Stomach (tissue), 9 donors: Measurements from ENCODE around the gene JAG2. TPM values are rescaled to one million over a fixed set of nuclear protein-coding genes. Genes with fewer than 3 reads are reported as not detected.

ENCODE experiments used
- DNase-seq, 2 donors: peaks; one replicate each; pipeline versions ENCODE4 v3.0.0 to v3.0.0-alpha.2; 2013 to 2019
- H3K27ac ChIP-seq, 5 donors: fragments of 200-600 bp in 4 of 5; sonication (generic) in 4 of 5; one replicate each; pipeline ENCODE4 v1.5.1; 2013 to 2019; ENCODE audit warnings: mild to moderate bottlenecking in 1 of 5, moderate library complexity in 1 of 5
- H3K27me3 ChIP-seq, 3 donors: fragments of 200-600 bp; sonication (generic); one replicate each; pipeline ENCODE4 v1.5.1; 2017 to 2019; ENCODE audit warnings: mixed run types in 1 of 3
- H3K36me3 ChIP-seq, 4 donors: fragments of 200-600 bp; sonication (generic); 1 replicate in 3 of 4; 2 replicates in 1 of 4; pipeline ENCODE4 v1.5.1; 2016 to 2019
- H3K4me1 ChIP-seq, 4 donors: fragments of 200-600 bp; sonication (generic); one replicate each; pipeline ENCODE4 v1.5.1; 2016 to 2019
- H3K4me3 ChIP-seq, 4 donors: fragments of 200-600 bp; sonication (generic) in 3 of 4; one replicate each; pipeline ENCODE4 v1.5.1; 2016 to 2019; ENCODE audit warnings: mild to moderate bottlenecking in 1 of 4
- H3K9me3 ChIP-seq, 4 donors: fragments of 200-600 bp; sonication (generic); one replicate each; pipeline ENCODE4 v1.5.1; 2016 to 2019
- EP300 ChIP-seq: sonication (generic); formaldehyde crosslinking; IDR thresholded peaks from one replicate; pipeline ENCODE4 v1.6.1; 2017; ENCODE audit warnings: antibody characterized with exemption
- POLR2A ChIP-seq, 4 donors: fragments of 450-650 bp; IDR thresholded peaks; one replicate each; pipeline ENCODE4 v1.6.1; 2016; ENCODE audit warnings: antibody characterized with exemption in 4 of 4, control low read depth in 2 of 4, mild to moderate bottlenecking in 1 of 4, moderate library complexity in 1 of 4
- POLR2AphosphoS5 ChIP-seq, 3 donors: sonication (generic); formaldehyde crosslinking; IDR thresholded peaks; one replicate each; pipeline ENCODE4 v1.6.1; 2016; ENCODE audit warnings: antibody characterized with exemption in 3 of 3
- WGBS, 5 donors: extraction: QIAGEN DNeasy Blood & Tissue Kit in 3 of 5; methylation state at CpG; one replicate each; pipeline versions ENCODE4 v1.1.5 to v1.1.7; 2013 to 2018; 5-methylcytosine and 5-hydroxymethylcytosine counted together
- intact Hi-C: fragments of 100-400 bp; cut with DNase I; formaldehyde crosslinking; loops from one replicate; pipeline ENCODE4 v1.15.1; 2023; ENCODE audit warnings: low total_unique reads
- polyA plus RNA-seq, 3 donors: library from polyadenylated mRNA; stranded (reverse); fragments of 200-250 nt; gene quantifications; one replicate each; pipeline ENCODE4 v1.2.3, GENCODE V29; 2013
- total RNA-seq, 5 donors: library from RNA; depleted of rRNA; stranded (reverse); fragments of >200 nt; gene quantifications; one replicate each; pipeline versions ENCODE4 v1.1.0 to v1.2.3, GENCODE V29; 2014 to 2016
- TF ChIP-seq, protein P1 (sequence below), 7 experiments: fragments of 450-650 bp in 4 of 7; fragments of 200-600 bp in 3 of 7; sonication (generic) in 3 of 7; IDR thresholded peaks; one replicate each; pipeline ENCODE4 v1.5.1; 2016 to 2019; ENCODE audit warnings: antibody characterized with exemption in 7 of 7, control low read depth in 2 of 7, mild to moderate bottlenecking in 1 of 7
- donor health status: healthy with polysubstance abuse.
- donor health status: Bipolar disorder and iron deficiency.
- donor health status: healthy.

The JAG2 gene
- total and polyA plus RNA-seq, 8 donors, result 6.0 to 117 (median 15.6) TPM

DNA sequence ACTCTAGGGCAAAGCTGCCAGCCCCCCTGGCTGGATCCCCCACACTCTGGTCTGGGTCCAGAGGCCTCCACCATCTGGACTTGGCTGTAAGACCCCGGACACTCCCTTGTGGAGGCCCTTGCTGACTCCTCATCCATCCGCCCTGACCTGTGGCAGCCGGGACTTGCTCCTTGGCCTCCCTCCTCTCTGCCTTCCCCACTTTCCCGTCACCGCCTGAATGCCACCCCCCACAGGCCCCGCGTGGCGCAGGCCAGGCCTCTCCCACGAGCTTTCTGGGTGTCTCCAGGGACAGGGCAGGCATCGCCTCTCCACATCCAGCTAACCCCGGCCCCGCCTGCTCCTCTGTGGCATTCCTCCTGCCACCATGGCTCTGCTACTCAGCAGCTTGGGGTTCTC lies 14.1 kb downstream of the JAG2 start:
- Histone ChIP-seq H3K27ac (no peak overlapping the region), H3K4me3 (no peak overlapping the region), H3K27me3 (no peaks in the 10 kb centered on the region), H3K9me3 (no peaks in the 10 kb centered on the region), H3K36me3 (peaks cover 0 to 12% (median 6%) of the 10 kb centered on the region in 4 donors), H3K4me1 (no peaks in the 10 kb centered on the region)
- intact Hi-C loops, result no loop called here
- 73 to 80% (median 77%) methylated on average over 9 to 12 of the region's 12 CpGs for WGBS, 5 donors
- DNase-seq, result no peak
- TF ChIP-seq EP300, result no peak
- no peak for TF ChIP-seq POLR2A (IDR thresholded peaks at IDR 0.05)
- no peak for TF ChIP-seq POLR2AphosphoS5 (IDR thresholded peaks at IDR 0.05)
- TF ChIP-seq, protein P1, sequence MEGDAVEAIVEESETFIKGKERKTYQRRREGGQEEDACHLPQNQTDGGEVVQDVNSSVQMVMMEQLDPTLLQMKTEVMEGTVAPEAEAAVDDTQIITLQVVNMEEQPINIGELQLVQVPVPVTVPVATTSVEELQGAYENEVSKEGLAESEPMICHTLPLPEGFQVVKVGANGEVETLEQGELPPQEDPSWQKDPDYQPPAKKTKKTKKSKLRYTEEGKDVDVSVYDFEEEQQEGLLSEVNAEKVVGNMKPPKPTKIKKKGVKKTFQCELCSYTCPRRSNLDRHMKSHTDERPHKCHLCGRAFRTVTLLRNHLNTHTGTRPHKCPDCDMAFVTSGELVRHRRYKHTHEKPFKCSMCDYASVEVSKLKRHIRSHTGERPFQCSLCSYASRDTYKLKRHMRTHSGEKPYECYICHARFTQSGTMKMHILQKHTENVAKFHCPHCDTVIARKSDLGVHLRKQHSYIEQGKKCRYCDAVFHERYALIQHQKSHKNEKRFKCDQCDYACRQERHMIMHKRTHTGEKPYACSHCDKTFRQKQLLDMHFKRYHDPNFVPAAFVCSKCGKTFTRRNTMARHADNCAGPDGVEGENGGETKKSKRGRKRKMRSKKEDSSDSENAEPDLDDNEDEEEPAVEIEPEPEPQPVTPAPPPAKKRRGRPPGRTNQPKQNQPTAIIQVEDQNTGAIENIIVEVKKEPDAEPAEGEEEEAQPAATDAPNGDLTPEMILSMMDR (IDR thresholded peaks at IDR 0.05), result no peak

DNA sequence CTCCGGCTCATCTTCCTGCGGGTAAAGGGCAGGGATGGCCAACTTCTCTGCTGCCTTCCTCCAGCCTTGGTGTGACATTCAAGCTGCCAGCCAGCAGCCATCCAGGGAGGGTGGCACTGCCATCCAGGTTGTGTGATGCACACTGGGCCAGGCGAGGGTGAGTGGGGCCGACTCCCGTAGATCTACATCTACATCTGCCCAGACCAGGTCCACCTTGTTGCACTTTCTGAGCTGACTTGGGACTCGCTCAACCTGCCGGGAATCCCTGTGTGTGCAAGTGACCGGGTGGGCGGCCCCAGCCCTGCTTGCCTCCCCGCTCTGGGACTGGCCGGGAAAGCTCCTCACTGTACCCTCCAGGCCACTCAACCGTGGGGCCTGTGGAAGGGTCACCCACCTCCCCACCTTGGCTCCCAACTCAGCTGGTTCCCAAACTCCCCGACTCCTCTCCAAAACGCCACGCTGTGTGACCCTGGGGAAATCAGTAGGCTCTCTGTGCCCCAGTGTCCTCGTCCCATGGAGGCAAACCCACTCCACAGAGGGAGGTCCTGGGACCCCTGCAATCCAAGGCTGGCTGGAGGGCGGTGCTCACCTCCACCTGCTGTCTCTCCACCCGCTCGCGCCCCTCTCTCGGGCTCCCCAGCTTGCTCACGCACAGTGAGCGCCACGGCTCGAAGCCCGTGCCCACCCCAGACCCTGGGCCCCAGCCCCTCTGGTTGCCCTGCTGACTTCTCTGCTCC lies 14.7 kb downstream of the JAG2 start:
- H3K9me3 ChIP-seq, result no peaks in the 10 kb centered on the region
- H3K36me3 ChIP-seq, result peaks cover 0 to 12% (median 7%) of the 10 kb centered on the region in 4 donors
- TF ChIP-seq POLR2AphosphoS5 (IDR thresholded peaks at IDR 0.05) (no peak), EP300 (no peak), POLR2A (IDR thresholded peaks at IDR 0.05) (no peak)
- TF ChIP-seq, protein P1 (IDR thresholded peaks at IDR 0.05), result no peak
- H3K27me3 ChIP-seq, result no peaks in the 10 kb centered on the region
- no peaks in the 10 kb centered on the region for H3K4me1 ChIP-seq
- no peak overlapping the region for H3K4me3 ChIP-seq
- intact Hi-C loops, result no loop called here
- H3K27ac ChIP-seq, result peak overlapping the region in 2 of 5 donors; percentile 16 to 24
- DNase-seq, result no peak
- 86 to 91% (median 89%) methylated on average over 20 to 26 of the region's 26 CpGs for WGBS, 5 donors

DNA sequence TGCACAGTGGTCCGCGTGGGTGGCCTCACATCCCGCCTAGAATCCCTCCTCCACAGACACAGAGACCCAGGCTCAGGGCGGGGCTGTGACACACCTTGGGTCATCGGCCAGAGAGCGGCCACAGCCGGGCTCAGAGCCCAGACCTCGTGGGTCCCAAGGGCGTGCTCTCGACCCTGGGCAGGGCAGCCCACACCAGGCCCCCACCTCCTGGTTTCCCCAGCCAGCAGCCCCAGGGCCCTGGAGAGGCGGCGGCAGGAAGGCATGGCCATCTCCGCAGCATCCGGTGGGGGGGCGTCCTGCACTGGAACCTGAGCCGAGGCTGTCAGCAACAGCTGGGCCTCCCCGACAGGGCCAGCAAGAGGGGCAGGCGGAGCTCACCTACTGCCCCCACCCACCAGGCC lies 15.2 kb downstream of the JAG2 start:
- 60 to 76% (median 63%) methylated on average over 2 to 18 of the region's 18 CpGs for WGBS, 5 donors
- TF ChIP-seq POLR2AphosphoS5 (IDR thresholded peaks at IDR 0.05), result no peak
- TF ChIP-seq, protein P1 (IDR thresholded peaks at IDR 0.05), result no peak
- DNase-seq, result peak in 1 of 2 donors; percentile 55
- intact Hi-C loops, result no loop called here
- Histone ChIP-seq H3K4me1 (no peaks in the 10 kb centered on the region), H3K9me3 (no peaks in the 10 kb centered on the region), H3K36me3 (peaks cover 0 to 16% (median 10%) of the 10 kb centered on the region in 4 donors), H3K27me3 (no peaks in the 10 kb centered on the region), H3K27ac (peak overlapping the region in 3 of 5 donors; percentile 16 to 46 (median 29)), H3K4me3 (no peak overlapping the region)

DNA sequence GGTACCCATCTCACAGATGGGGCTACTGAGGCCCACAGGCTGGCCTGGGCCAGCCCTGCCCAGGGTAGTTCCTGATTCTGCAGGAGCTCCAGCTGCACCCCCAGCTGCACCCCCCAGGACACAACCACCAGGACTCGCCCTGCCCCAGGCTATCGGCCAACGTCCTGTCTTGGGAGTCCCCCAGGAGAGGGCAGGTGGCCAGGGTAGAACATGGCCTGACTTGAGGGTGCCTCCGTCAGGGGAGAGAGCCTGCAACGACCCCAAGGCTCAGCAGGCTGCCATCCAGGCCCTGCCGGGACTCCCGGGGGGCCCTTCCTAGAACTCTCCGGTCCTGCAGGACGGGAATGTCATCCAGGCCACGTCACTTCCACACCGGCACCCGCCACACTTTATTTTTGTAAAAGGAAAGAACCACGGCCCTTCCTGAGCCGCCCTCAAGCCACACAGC lies 15.8 kb downstream of the JAG2 start:
- no peak for DNase-seq
- Histone ChIP-seq H3K27ac (peak overlapping the region in 3 of 5 donors; percentile 16 to 46 (median 29)), H3K36me3 (peaks cover 0 to 21% (median 14%) of the 10 kb centered on the region in 4 donors), H3K4me3 (no peak overlapping the region), H3K27me3 (no peaks in the 10 kb centered on the region), H3K4me1 (no peaks in the 10 kb centered on the region), H3K9me3 (no peaks in the 10 kb centered on the region)
- intact Hi-C loops, result no loop called here
- no peak for TF ChIP-seq EP300
- TF ChIP-seq, protein P1 (IDR thresholded peaks at IDR 0.05), result no peak
- TF ChIP-seq POLR2AphosphoS5 (IDR thresholded peaks at IDR 0.05), result no peak
- no peak for TF ChIP-seq POLR2A (IDR thresholded peaks at IDR 0.05)
- WGBS, 5 donors, result 71 to 85% (median 82%) methylated on average over 8 to 14 of the region's 14 CpGs
